ENCODE measurements around the gene SLC34A1.
"Not testable (repeated sequence)": the region's sequence is repeated elsewhere in the genome, so short reads cannot be mapped to it uniquely, and the experiment has no call there.

The SLC34A1 gene

DNA sequence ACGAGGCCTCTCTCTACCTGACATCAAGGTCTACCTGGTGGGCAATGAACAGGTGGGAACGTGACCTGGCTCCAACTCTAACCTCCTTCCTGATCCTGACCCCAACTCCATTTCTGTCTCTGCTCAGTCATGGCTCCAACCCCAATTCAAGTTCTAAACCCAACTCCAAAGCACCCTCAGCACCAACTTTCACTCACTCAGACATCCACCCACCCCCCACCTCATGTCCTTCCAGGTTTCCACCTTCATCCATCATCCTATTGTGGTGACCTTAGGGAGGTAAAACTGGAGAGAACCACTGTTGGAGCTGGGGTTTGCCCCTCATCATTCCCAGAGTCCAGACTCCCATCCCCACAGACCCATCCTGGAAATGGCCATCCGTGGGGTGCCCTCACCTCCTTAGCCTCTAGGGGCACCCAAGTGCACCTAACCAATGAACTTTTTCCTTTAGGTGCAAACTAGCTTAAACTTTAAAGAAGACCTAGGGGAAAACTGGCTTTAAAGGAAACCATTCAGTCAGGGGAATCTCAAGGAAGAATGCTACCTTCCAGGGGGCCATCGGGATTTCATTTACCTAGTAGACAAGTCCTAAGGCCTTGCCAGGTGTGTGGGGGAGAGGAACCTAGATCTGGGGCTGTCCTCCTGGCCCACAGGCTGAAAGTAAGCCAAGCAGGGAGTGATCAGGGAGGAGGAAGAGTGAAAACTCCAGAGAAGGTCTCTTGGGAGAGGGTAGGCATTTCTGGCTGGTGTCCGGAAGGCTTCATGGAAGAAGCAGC is 15.2 kb upstream of the SLC34A1 start:
- DNase-seq (ENCODE audit: low read depth): no peak

DNA sequence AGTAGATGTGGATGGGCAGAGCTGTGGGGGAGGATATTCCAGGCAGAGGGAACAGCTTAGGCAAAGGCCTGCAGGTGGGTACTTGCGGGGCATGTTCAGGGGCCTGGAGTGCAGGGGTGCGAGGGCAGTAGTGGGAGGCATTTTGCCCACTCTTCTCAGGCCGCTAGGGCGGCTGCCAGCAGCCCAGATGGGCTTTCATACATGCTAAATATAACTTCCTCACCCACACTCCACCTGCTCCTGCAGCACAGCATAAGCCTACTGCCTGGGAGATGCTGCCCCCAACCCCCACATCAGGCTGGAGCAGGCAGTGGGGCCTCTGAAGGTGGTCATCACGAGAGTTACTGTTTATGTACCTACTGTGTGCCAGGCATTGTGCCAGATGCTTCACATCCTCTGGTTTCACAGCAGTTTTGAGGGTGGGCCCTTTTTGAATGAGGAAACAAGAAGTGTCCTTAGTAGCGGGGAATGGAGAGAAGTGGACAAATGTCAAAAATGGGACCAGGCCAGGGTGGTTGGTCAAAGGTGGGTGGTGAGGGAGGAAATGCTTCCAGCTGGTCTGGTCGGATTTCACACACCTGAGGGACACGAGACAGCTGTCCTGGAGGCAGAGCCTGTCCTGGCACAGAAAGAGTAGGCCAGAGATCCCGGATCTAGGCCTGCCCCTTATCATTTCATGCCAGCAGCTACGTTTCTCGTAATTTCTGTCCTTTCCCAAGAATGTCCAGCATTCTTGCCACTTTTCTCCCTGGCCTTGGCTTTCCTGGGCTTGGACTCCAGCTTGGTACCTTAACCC is 14.4 kb upstream of the SLC34A1 start:
- DNase-seq (ENCODE audit: low read depth): no peak

DNA sequence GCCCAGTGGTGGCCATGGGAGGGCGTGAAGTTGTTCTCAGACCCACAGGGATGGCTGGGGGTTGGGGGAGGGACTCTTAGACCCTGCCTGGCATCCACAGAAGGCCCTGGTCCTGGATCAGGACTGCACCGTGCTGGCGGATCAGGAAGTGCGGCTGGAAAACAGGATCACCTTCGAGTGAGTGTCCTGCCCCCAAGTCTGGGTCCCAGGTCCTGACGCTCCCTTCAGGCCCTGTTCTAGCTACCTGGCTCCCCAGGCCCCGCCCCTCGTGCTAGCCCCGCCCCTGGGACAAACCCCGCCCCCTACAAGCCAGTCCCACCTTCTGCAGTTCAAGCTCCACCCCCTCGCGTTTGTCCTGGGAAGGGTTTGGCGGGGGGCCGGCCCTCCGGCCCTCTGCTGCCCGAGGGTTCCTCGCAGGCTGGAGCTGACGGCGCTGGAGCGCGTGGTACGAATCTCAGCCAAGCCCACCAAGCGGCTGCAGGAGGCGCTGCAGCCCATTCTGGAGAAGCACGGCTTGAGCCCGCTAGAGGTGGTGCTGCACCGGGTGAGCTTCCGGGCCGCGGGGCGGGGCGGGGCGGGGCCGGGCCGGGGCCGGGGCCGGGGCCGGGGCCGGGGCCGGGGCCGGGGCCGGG is 13.6 kb upstream of the SLC34A1 start:
- DNase-seq (ENCODE audit: low read depth): no peak

GRCh38 chr5:177371120-177372033 is 12.9 kb upstream of the SLC34A1 start:
- DNase-seq (ENCODE audit: low read depth): no peak

GRCh38 chr5:177372034-177372896 is 12.0 kb upstream of the SLC34A1 start:
- no peak for DNase-seq (ENCODE audit: low read depth)

DNA sequence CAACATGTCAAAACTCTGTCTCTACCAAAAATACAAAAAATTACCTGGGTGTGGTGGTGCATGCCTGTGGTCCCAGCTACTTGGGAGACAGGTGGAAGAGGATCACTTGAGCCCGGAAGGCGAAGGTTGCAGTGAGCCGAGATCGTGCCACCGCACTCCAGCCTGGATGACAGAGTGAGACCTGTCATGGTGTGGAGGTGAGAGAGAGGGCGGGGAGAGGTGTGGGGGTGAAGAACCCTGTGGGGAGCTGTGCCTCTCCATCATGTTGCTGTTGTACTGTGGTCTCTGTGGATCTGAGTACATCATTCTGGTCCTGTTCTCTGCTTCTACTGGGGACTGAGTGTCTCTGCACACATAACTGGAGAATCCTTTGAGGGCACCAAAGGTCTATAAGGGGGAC is 11.3 kb upstream of the SLC34A1 start:
- DNase-seq (ENCODE audit: low read depth): no peak

- DNase-seq (ENCODE audit: low read depth): no peak
Observed at GRCh38 chr5:177373806-177374205, 10.4 kb upstream of the SLC34A1 start.

- no peak for DNase-seq (ENCODE audit: low read depth)
Observed at GRCh38 chr5:177374211-177374610, 10.0 kb upstream of the SLC34A1 start.

GRCh38 chr5:177375516-177375915 is 8.7 kb upstream of the SLC34A1 start:
- DNase-seq (ENCODE audit: low read depth): not testable (repeated sequence)

GRCh38 chr5:177376107-177376506 is 8.1 kb upstream of the SLC34A1 start:
- no peak for DNase-seq (ENCODE audit: low read depth)

DNA sequence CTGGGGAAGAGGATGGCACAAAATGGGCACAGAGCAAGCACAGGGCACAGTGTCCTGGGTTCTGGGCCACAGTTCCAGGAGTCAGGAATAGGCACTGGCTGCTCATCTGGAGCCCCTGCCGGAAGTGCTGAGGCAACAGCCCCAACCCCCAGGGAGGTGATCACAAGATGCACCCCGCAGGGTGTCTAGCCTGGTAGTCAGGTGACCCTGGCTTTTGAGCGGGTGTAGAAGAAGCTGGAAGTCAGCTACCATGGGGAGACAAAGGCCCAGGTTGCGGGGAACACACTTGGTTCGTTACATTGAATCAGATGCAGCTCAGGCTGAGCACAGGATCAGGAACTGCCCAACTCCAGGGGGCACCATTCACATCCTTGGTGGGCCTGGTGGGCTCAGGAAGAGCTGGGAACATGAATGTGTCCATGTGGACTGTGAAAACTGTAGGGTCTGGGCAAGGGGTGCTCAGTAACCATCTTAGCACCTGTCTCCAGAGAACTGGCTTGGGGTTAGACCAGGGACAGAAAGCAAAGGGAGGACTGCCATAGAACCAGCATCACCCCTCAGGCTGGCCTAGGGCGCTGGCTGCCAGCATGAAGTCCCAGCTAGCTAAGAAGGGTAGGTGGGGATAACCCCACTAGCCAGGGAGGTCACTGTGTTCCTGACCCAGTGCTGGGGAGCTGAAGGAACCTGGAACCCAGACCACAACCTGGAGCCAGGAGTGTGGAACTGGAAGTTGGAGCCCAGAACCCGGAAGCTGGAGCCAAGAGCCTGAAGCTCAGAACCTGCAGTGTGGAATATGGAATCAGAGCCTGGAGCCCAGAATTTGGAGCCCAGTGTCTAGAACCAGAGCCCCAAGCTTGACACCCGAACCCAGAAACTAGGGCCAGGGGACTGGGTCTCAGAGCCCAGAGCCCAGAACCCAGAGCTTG is 6.1 kb upstream of the SLC34A1 start:
- no peak for DNase-seq (ENCODE audit: low read depth)

DNA sequence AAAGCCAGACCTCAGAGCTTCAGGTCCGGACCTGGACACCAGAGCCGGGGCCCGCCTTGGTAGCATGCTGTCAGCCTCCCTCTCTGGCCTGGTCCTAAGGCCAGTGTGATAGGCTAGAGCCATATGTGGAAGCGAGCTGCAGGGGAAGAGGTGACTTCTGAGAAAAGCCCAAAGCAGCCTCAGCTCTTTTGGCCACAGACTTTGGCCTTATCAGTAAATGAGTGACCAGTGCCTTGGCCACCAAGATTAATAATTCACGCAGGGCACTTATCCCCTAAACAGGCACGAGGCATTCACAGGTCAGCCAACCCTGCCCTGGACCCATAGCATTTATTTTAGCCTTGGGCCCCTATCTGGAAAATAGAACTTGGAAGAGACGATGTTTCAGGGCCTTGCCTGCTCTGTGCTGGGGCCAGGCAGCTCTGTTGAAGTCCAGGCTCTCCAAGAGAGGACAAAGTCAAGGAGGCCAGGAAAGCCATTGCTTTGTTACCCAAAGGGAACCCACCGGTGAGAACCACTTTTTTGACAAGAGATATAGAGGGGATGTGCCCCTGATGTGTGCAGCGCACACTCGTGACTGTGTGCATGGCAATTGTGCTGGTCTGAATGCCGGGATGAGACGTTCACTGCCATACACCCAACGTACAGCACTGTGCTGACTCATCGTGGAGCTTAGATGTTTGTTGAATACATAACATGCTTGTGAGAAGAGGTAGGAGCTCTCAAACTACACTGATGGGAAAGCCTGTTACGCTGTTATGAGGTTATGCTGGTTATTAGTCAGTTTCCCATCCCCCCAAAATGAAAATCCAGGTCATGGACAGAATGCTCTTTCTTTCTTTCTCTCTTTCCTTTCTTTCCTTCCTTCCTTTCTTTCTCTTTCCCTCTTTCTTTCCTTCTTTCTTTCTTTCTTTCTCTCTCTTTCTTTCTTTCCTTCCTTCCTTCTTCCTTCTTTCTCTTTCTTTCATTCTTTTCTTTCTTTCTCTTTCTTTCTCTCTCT is 5.0 kb upstream of the SLC34A1 start:
- DNase-seq (ENCODE audit: low read depth): no peak

GRCh38 chr5:177380805-177381126 is 3.5 kb upstream of the SLC34A1 start:
- DNase-seq (ENCODE audit: low read depth): no peak

- no peak for DNase-seq (ENCODE audit: low read depth)
Observed at GRCh38 chr5:177382423-177383029, 1.7 kb upstream of the SLC34A1 start.

DNA sequence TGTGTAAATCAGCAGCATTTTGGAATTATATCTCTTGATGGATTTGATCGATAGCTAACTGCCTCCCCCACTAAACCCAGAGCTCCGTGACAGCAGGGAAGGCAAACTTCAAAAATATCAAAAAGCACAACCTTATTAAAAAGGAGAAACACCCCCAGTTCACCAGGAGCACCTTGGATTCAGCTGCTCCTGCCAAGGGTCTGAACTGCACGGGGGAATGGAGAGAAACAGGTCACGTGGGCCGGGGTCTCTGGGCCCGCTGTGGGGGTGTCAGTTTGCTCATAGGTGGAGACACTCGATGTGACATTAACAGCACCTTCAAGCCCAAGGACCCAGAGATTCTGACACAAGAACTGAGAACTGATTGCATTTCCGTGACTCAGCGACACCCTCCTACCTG is 1.1 kb upstream of the SLC34A1 start:
- DNase-seq (ENCODE audit: low read depth): no peak

GRCh38 chr5:177385720-177386119 is 1.5 kb downstream of the SLC34A1 start:
- no peak for DNase-seq (ENCODE audit: low read depth)

- DNase-seq (ENCODE audit: low read depth): no peak
Observed at GRCh38 chr5:177386542-177386941, 2.3 kb downstream of the SLC34A1 start.

DNA sequence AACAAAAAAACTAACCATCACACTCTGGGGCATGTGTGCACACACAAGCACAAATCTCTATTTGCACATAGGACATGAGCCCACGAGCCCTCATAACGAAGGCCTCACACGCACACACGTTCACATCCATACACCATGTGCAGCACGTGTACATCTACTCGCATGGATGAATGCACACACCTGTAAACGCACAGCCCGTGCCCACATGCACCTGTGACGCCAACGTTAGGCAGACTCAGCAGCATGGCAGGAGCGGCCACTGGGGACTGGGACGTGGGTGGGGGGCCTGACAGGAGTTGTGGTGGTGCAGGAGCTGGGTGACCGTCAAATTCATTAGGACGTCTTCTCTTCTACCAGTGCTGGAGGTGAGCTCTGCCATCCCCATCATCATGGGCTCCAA is 3.2 kb downstream of the SLC34A1 start:
- no peak for DNase-seq (ENCODE audit: low read depth)
